H9 (cell line): ENCODE data around the gene TRERF1. TPM values are rescaled to one million over a fixed set of nuclear protein-coding genes. Genes with fewer than 3 reads are reported as not detected.

ENCODE experiments used
- DNase-seq: peaks from one replicate; pipeline ENCODE4 v3.0.0-alpha.2; 2017
- H2AFZ ChIP-seq: one replicate; pipeline ENCODE4 v1.6.1; 2013; ENCODE audit warnings: mild to moderate bottlenecking, low read length, control low read depth, moderate library complexity
- H2AK5ac ChIP-seq: 2 replicates; pipeline ENCODE4 v1.6.1; 2013; ENCODE audit warnings: low read length, control low read depth, mixed read lengths; ENCODE audit not compliant: insufficient read length
- H2BK120ac ChIP-seq: one replicate; pipeline ENCODE4 v1.6.1; 2013; ENCODE audit warnings: low read depth, mild to moderate bottlenecking, low read length, control low read depth, inconsistent platforms; ENCODE audit not compliant: poor library complexity, severe bottlenecking
- H2BK12ac ChIP-seq: 2 replicates; pipeline ENCODE4 v1.6.1; 2013; ENCODE audit warnings: low read length, control low read depth, mixed read lengths, low read depth; ENCODE audit not compliant: insufficient read length
- H2BK15ac ChIP-seq: 2 replicates; pipeline ENCODE4 v1.6.1; 2013; ENCODE audit warnings: low read depth, low read length, control low read depth
- H2BK20ac ChIP-seq: one replicate; pipeline ENCODE4 v1.6.1; 2013; ENCODE audit warnings: low read depth, mild to moderate bottlenecking, low read length, control low read depth, inconsistent platforms; ENCODE audit not compliant: poor library complexity, severe bottlenecking
- H2BK5ac ChIP-seq: 2 replicates; pipeline ENCODE4 v1.6.1; 2013; ENCODE audit warnings: low read length, control low read depth, mixed read lengths; ENCODE audit not compliant: insufficient read length
- H3K14ac ChIP-seq: 2 replicates; pipeline ENCODE4 v1.6.1; 2013; ENCODE audit warnings: low read length, control low read depth; ENCODE audit not compliant: insufficient read depth
- H3K18ac ChIP-seq: 2 replicates; pipeline ENCODE4 v1.6.1; 2013; ENCODE audit warnings: low read depth, mild to moderate bottlenecking, mixed read lengths, low read length, control low read depth; ENCODE audit not compliant: insufficient read length
- H3K23ac ChIP-seq: 2 replicates; pipeline ENCODE4 v1.6.1; 2013; ENCODE audit warnings: low read length, control low read depth, mixed read lengths, low read depth; ENCODE audit not compliant: insufficient read length
- H3K23me2 ChIP-seq: 2 replicates; pipeline ENCODE4 v1.6.1; 2013; ENCODE audit warnings: low read depth, mild to moderate bottlenecking, mixed read lengths, low read length, control low read depth; ENCODE audit not compliant: insufficient read length, poor library complexity, severe bottlenecking
- H3K27ac ChIP-seq: 2 replicates; pipeline ENCODE4 v1.5.1; 2013; ENCODE audit warnings: low read length, control low read depth, mixed read lengths, low read depth; ENCODE audit not compliant: insufficient read length
- H3K27me3 ChIP-seq: 2 replicates; pipeline ENCODE4 v1.6.1; 2013; ENCODE audit warnings: low read length, control low read depth, inconsistent platforms; ENCODE audit not compliant: insufficient read depth
- H3K4ac ChIP-seq: 2 replicates; pipeline ENCODE4 v1.6.1; 2013; ENCODE audit warnings: low read depth, mild to moderate bottlenecking, control low read depth, inconsistent platforms, low read length, moderate library complexity
- H3K4me1 ChIP-seq: 2 replicates; pipeline ENCODE4 v1.6.1; 2013; ENCODE audit warnings: low read length, control low read depth, inconsistent platforms; ENCODE audit not compliant: insufficient read depth
- H3K4me2 ChIP-seq: 2 replicates; pipeline ENCODE4 v1.6.1; 2013; ENCODE audit warnings: low read length, control low read depth, mixed read lengths; ENCODE audit not compliant: insufficient read length, insufficient read depth
- H3K56ac ChIP-seq: 2 replicates; pipeline ENCODE4 v1.6.1; 2013; ENCODE audit warnings: low read depth, mild to moderate bottlenecking, mixed read lengths, low read length, control low read depth; ENCODE audit not compliant: insufficient read length
- H3K79me1 ChIP-seq: 2 replicates; pipeline ENCODE4 v1.6.1; 2013; ENCODE audit warnings: low read depth, mild to moderate bottlenecking, moderate library complexity, low read length, control low read depth, inconsistent platforms; ENCODE audit not compliant: insufficient read depth, poor library complexity, severe bottlenecking
- H3K79me2 ChIP-seq: 2 replicates; pipeline ENCODE4 v1.6.1; 2013; ENCODE audit warnings: low read length, control low read depth, inconsistent platforms; ENCODE audit not compliant: insufficient read depth
- H3K9ac ChIP-seq: 2 replicates; pipeline ENCODE4 v1.6.1; 2013; ENCODE audit warnings: low read length, control low read depth, mixed read lengths; ENCODE audit not compliant: insufficient read length; ENCODE audit errors: extremely low read depth
- H3K9me3 ChIP-seq: one replicate; pipeline ENCODE4 v1.6.1; 2013; ENCODE audit warnings: low read depth, low read length, inconsistent platforms; ENCODE audit not compliant: control insufficient read depth
- H3T11ph ChIP-seq: one replicate; pipeline ENCODE4 v1.6.1; 2013; ENCODE audit warnings: mild to moderate bottlenecking, low read length, control low read depth, inconsistent platforms
- H4K20me1 ChIP-seq: one replicate; pipeline ENCODE4 v1.6.1; 2013; ENCODE audit not compliant: control insufficient read depth, insufficient read length, insufficient read depth
- H4K5ac ChIP-seq: 2 replicates; pipeline ENCODE4 v1.6.1; 2013; ENCODE audit warnings: low read depth, mild to moderate bottlenecking, mixed read lengths, low read length, control low read depth; ENCODE audit not compliant: insufficient read length
- H4K8ac ChIP-seq: replicated peaks from 2 replicates; pipeline ENCODE4 v1.6.1; 2013; ENCODE audit warnings: low read length, control low read depth, mixed read lengths, low read depth; ENCODE audit not compliant: insufficient read length
- H4K91ac ChIP-seq: 2 replicates; pipeline ENCODE4 v1.6.1; 2013; ENCODE audit warnings: low read depth, mild to moderate bottlenecking, moderate library complexity, mixed read lengths, low read length, control low read depth; ENCODE audit not compliant: insufficient read length
- H3K27ac Mint-ChIP-seq, 3 experiments: 2 replicates in 2 of 3; 3 replicates in 1 of 3; pipeline ENCODE4 v1.8.0; 2020 to 2021; ENCODE audit warnings: mixed read lengths in 3 of 3, mild to moderate bottlenecking in 1 of 3, moderate library complexity in 1 of 3
- H3K27me3 Mint-ChIP-seq: 2 replicates; pipeline ENCODE4 v1.8.0; 2021; ENCODE audit warnings: low read depth, mild to moderate bottlenecking, moderate library complexity, mixed read lengths
- H3K36me3 Mint-ChIP-seq, 3 experiments: 2 replicates in 2 of 3; 3 replicates in 1 of 3; pipeline ENCODE4 v1.8.0; 2020 to 2021; ENCODE audit warnings: low read depth in 3 of 3, mixed read lengths in 3 of 3; ENCODE audit not compliant: insufficient read depth in 1 of 3
- H3K4me1 Mint-ChIP-seq, 2 experiments: 2 replicates each; pipeline ENCODE4 v1.8.0; 2020; ENCODE audit warnings: mixed read lengths in 2 of 2
- H3K4me3 Mint-ChIP-seq, 2 experiments: 2 replicates in 1 of 2; 3 replicates in 1 of 2; pipeline ENCODE4 v1.8.0; 2020 to 2021; ENCODE audit warnings: mild to moderate bottlenecking in 2 of 2, mixed read lengths in 2 of 2, moderate library complexity in 1 of 2
- H3K9me3 Mint-ChIP-seq, 2 experiments: 2 replicates in 1 of 2; 3 replicates in 1 of 2; pipeline ENCODE4 v1.8.0; 2020; ENCODE audit warnings: mild to moderate bottlenecking in 2 of 2, mixed read lengths in 2 of 2, moderate library complexity in 1 of 2
- WGBS: extraction: QIAGEN DNeasy Blood & Tissue Kit; methylation state at CpG from one replicate; pipeline ENCODE4 v1.1.7; 2013; ENCODE audit warnings: missing lambda C conversion rate, low lambda C conversion rate, mixed read lengths; ENCODE audit not compliant: insufficient read length; ENCODE audit errors: extremely low coverage; 5-methylcytosine and 5-hydroxymethylcytosine counted together
- total RNA-seq: library from RNA; stranded (reverse); gene quantifications from 2 replicates; pipeline ENCODE4 v1.2.1, GENCODE V29; 2021
- TF ChIP-seq, protein P1 (sequence below): fragments of 200-600 bp; sonication (generic); conservative IDR thresholded peaks from 3 replicates; pipeline ENCODE4 v1.8.0; 2021; ENCODE audit warnings: antibody characterized with exemption, mild to moderate bottlenecking

The TRERF1 gene
- total RNA-seq, 1 experiment from 2014 or later: 19.7 TPM

DNA sequence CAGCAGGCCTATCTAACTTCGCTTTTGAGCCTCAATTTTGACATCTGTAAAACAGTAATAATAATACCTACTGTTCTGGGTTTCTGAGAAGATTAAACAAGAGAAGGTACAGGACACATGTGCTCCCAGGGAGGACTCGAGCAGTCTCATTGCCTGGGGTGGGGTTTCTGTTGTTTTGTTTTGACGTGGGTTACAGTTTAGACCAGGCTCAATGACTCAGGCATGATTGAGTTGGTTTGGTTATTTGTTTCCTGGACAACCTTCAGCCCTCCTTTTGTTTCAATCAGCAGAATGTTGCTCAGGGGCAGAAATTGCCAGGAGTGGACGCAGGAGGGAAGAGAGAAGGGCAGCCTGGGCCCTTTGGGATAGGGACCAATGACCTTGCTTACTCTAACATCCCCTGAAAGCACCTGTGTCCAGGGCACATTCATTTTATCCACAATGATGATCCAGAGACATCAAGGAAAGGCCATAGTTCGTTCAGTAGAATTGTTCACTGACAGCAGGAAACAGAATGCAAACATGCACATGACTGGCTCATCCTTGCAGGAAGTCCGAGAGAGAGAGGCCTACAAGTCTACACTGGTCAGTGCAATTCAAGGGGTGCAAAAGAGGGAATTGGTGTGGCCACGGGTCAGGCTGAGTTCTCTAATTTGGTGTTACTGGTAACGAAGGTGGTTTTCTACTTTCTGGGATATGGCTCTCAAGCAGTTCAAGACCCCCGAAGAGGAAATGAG lies 159.6 kb downstream of the TRERF1 start:
- H3K9ac ChIP-seq: no peak overlapping the region
- no peak overlapping the region for H3K27ac ChIP-seq

More for the DNA sequence above, 159.6 kb downstream of the TRERF1 start:
- no peak overlapping the region for H3K18ac ChIP-seq
- no peak for DNase-seq
- TF ChIP-seq, protein P1, sequence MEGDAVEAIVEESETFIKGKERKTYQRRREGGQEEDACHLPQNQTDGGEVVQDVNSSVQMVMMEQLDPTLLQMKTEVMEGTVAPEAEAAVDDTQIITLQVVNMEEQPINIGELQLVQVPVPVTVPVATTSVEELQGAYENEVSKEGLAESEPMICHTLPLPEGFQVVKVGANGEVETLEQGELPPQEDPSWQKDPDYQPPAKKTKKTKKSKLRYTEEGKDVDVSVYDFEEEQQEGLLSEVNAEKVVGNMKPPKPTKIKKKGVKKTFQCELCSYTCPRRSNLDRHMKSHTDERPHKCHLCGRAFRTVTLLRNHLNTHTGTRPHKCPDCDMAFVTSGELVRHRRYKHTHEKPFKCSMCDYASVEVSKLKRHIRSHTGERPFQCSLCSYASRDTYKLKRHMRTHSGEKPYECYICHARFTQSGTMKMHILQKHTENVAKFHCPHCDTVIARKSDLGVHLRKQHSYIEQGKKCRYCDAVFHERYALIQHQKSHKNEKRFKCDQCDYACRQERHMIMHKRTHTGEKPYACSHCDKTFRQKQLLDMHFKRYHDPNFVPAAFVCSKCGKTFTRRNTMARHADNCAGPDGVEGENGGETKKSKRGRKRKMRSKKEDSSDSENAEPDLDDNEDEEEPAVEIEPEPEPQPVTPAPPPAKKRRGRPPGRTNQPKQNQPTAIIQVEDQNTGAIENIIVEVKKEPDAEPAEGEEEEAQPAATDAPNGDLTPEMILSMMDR: no peak
- no peak overlapping the region for H3K4me2 ChIP-seq
- no peak overlapping the region for H2BK12ac ChIP-seq
- no peak overlapping the region for H4K5ac ChIP-seq
- H3K36me3 Mint-ChIP-seq: peaks cover 16 to 33% (median 25%) of the 10 kb centered on the region in 3 experiments; a peak in 5 of 7 replicates
- H3K27ac Mint-ChIP-seq: peak overlapping the region in 1 of 3 experiments; percentile 60; a peak in 2 of 7 replicates
- H2BK15ac ChIP-seq: no peak overlapping the region
- H3K23ac ChIP-seq: no peak overlapping the region
- H2BK20ac ChIP-seq: no peak overlapping the region
- H2AK5ac ChIP-seq: no peak overlapping the region
- H3K4me1 Mint-ChIP-seq: no peaks in the 10 kb centered on the region
- no peaks in the 10 kb centered on the region for H3K9me3 ChIP-seq
- peaks cover 4 to 6% of the 10 kb centered on the region in 2 experiments; a peak in 4 of 5 replicates for H3K9me3 Mint-ChIP-seq
- H3K79me2 ChIP-seq: peaks cover 2% of the 10 kb centered on the region; the same call in 1 of the 2 replicates
- H3K79me1 ChIP-seq: peaks cover 3% of the 10 kb centered on the region
- H3K56ac ChIP-seq: no peak overlapping the region
- H2AFZ ChIP-seq: no peak overlapping the region
- WGBS: no CpG with 5 or more reads among the region's 9 CpGs
- H3K27me3 ChIP-seq: no peaks in the 10 kb centered on the region
- H2BK120ac ChIP-seq: no peak overlapping the region
- no peak overlapping the region for H4K91ac ChIP-seq
- H4K8ac ChIP-seq: no peak overlapping the region
- H3K4me3 Mint-ChIP-seq: no peak overlapping the region
- H3K23me2 ChIP-seq: no peaks in the 10 kb centered on the region
- H2BK5ac ChIP-seq: no peak overlapping the region
- no peak overlapping the region for H3K4ac ChIP-seq
- H3K14ac ChIP-seq: no peak overlapping the region
- no peak overlapping the region for H3T11ph ChIP-seq
- H3K27me3 Mint-ChIP-seq: no peaks in the 10 kb centered on the region
- no peaks in the 10 kb centered on the region for H3K4me1 ChIP-seq
- H4K20me1 ChIP-seq: no peaks in the 10 kb centered on the region
